A549 treated with AZD2906 at 1 μM for 4 hours (cell line): ENCODE data around the gene CROCC. TPM values are rescaled to one million over a fixed set of nuclear protein-coding genes. Genes with fewer than 3 reads are reported as not detected.

Experiments
- total RNA-seq: library from RNA; stranded (reverse); fragments of 200-300 nt; extraction: Qiagen RNA extraction; gene quantifications from 5 replicates; pipeline ENCODE4 v1.2.3, GENCODE V29; 2022

CROCC gene
- total RNA-seq: 6.4 to 9.6 TPM (median 7.0 TPM) in 5 replicates

GRCh38 chr1:16921391-16922185 lies at the start of gene CROCC:
Gene CROCC, plus strand, starts transcription at chr1:16921931. Its CDS starts 88 bp downstream, at chr1:16922019.

GRCh38 chr1:16895598-16896315 lies 26.0 kb upstream of the CROCC start, which contains the start of gene RNU1-2:
Gene RNU1-2, plus strand, starts transcription at chr1:16895980.

GRCh38 chr1:16980473-16981268 lies 58.9 kb downstream of the CROCC start, which contains the start of gene MFAP2:
Gene MFAP2, minus strand, starts transcription at chr1:16980620. Its CDS starts 2,347 bp downstream, at chr1:16978273.

GRCh38 chr1:17011439-17012307 lies 89.9 kb downstream of the CROCC start, which contains the start of gene ATP13A2:
Gene ATP13A2, minus strand, starts transcription at chr1:17011928. Its CDS starts 190 bp downstream, at chr1:17011738.

Other genes with a start within 250 kb of the CROCC start
- gene RNU1-4, start 181.4 kb upstream of the CROCC start, total RNA-seq: 4.0 to 44.9 TPM (median 4.2 TPM) in 4 of 5 replicates, not detected in the other
- gene RNU1-2, start 26.0 kb upstream of the CROCC start, total RNA-seq: 4.0 to 44.9 TPM (median 4.2 TPM) in 4 of 5 replicates, not detected in the other
- 0.85 to 1.4 TPM (median 0.93 TPM) in 5 replicates for gene MFAP2, start 58.7 kb downstream of the CROCC start, total RNA-seq
- gene ATP13A2, start 90.0 kb downstream of the CROCC start, total RNA-seq: 25.3 to 30.5 TPM (median 28.1 TPM) in 5 replicates
- gene SDHB, start 132.1 kb downstream of the CROCC start, total RNA-seq: 98.7 to 108 TPM (median 102 TPM) in 5 replicates
- gene PADI2, start 197.5 kb downstream of the CROCC start, total RNA-seq: 0.84 to 1.2 TPM (median 0.98 TPM) in 5 replicates